NCI-H82 (cell line): ENCODE measurements around the gene SLC16A13.
A peak's percentile ranks its signal among the peaks of the same experiment; 100 is the strongest.
"Not testable (repeated sequence)": the region's sequence is repeated elsewhere in the genome, so short reads cannot be mapped to it uniquely, and the experiment has no call there.

Source experiments
- DNase-seq: peaks from one replicate; lab custom pipeline; 2025; lab: John Stamatoyannopoulos, UW

Gene SLC16A13

GRCh38 chr17:7035591-7036368, at the start of gene SLC16A13:
Gene SLC16A13 (plus strand): TSS chr17:7036015. CDS start chr17:7036383, 368 bp downstream.
- DNase-seq: peak; percentile 90

GRCh38 chr17:6986676-6987075, 49.1 kb upstream of the SLC16A13 start:
- no peak for DNase-seq

GRCh38 chr17:6989779-6990178, 46.0 kb upstream of the SLC16A13 start:
- DNase-seq: no peak

GRCh38 chr17:6993613-6994056, 42.2 kb upstream of the SLC16A13 start:
- DNase-seq: not testable (repeated sequence)

- DNase-seq: no peak
These were observed 41.7 kb upstream of the SLC16A13 start for GRCh38 chr17:6994118-6994598.

- DNase-seq: no peak
These were observed 41.1 kb upstream of the SLC16A13 start for GRCh38 chr17:6994666-6995256.

GRCh38 chr17:6995500-6996255, 40.1 kb upstream of the SLC16A13 start, which contains the start of gene ALOX12:
Gene ALOX12 (plus strand): TSS chr17:6996049. CDS start chr17:6996118, 69 bp downstream.
- no peak for DNase-seq

- no peak for DNase-seq
These were observed 39.4 kb upstream of the SLC16A13 start for GRCh38 chr17:6996256-6997011.

GRCh38 chr17:6997171-6997570, 38.6 kb upstream of the SLC16A13 start:
- no peak for DNase-seq

- no peak for DNase-seq
These were observed 36.8 kb upstream of the SLC16A13 start for GRCh38 chr17:6998855-6999508.

- peak; percentile 46 for DNase-seq
These were observed 34.4 kb upstream of the SLC16A13 start for GRCh38 chr17:7001318-7001961.

- no peak for DNase-seq
These were observed 33.3 kb upstream of the SLC16A13 start for GRCh38 chr17:7002288-7003047.

GRCh38 chr17:7003745-7004144, 32.1 kb upstream of the SLC16A13 start:
- no peak for DNase-seq

- peak; percentile 92 for DNase-seq
These were observed 31.2 kb upstream of the SLC16A13 start for GRCh38 chr17:7004398-7005253.

GRCh38 chr17:7005716-7006115, 30.1 kb upstream of the SLC16A13 start:
- no peak for DNase-seq

- DNase-seq: peak; percentile 17
These were observed 28.7 kb upstream of the SLC16A13 start for GRCh38 chr17:7007143-7007542.

- DNase-seq: no peak
These were observed 25.3 kb upstream of the SLC16A13 start for GRCh38 chr17:7010523-7010922.

GRCh38 chr17:7011415-7011814, 24.4 kb upstream of the SLC16A13 start:
- DNase-seq: no peak

- DNase-seq: no peak
These were observed 23.9 kb upstream of the SLC16A13 start for GRCh38 chr17:7011942-7012254.
